HG03039 (cell line): ENCODE measurements around the gene FILIP1L.
"Not testable (repeated sequence)": the region's sequence is repeated elsewhere in the genome, so short reads cannot be mapped to it uniquely, and the experiment has no call there.

Experiments
- ATAC-seq: cut with Tn5 transposase; IDR thresholded peaks from one replicate; pipeline ENCODE4 v1.9.1; 2021; ENCODE audit warnings: mild to moderate bottlenecking, moderate library complexity; ENCODE audit not compliant: unreplicated experiment

Gene FILIP1L

DNA sequence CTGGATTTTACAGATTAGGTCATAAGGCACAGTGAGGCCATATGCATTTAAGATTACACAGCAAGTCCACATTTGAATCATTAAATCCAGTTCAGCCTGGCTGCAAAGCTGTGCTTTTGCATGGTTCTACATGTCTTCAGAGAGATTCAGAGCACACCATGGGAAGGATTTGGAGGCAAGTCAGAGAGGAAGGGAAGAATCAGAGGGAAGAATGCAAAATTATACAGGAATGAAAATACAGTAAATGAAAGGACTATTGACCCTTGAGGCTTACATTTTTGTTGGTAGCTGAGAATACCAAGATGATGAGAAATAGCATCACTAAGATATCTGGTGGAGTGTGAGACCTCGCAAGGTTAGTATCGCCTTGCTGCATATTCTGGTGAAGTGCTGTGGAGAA lies 13.9 kb downstream of the FILIP1L start:
- ATAC-seq: no peak

GRCh38 chr3:100099621-100100020 lies 14.7 kb downstream of the FILIP1L start:
- no peak for ATAC-seq

GRCh38 chr3:100098784-100099070 lies 15.6 kb downstream of the FILIP1L start:
- no peak for ATAC-seq

DNA sequence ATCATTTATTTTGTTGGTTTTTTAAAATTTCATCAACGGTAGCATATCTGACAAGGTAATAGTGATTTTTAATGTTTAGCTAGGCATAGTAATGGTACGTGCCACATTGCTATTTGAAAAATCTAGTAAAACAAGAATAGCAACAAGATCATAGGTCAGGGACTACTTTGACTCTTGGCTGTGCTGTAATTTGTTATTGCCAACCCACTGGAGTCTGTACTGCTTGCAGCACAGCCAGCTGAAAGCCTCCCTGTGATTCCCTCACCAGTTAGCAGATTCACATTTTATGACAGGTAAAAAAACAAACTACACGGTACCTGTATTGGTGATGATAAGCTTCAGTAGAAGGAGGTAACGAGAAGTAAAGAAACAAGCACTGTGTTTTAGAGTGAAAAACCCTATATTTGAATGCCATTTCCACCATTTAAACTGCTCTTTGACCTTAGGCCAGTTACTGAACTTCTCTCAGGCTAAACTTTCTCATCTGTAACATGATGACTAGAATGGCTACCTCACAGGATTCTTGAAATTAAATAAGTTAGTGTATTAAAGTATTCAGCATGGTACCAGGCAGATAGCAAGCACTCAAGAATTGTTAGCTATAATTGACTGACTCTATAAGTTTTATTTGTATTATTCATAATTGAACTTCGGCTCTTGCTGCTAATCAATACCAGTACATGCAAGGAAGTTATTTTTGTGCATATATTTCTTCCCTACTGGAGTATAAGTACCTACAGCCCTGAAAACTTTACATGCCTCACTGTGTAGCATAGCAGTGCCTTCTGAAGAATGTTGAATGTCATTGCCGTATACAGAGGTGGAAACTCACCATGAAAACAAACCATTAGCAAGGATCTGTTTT lies 16.1 kb downstream of the FILIP1L start:
- ATAC-seq: no peak

GRCh38 chr3:100096866-100097265 lies 17.4 kb downstream of the FILIP1L start:
- no peak for ATAC-seq

GRCh38 chr3:100096286-100096685 lies 18.0 kb downstream of the FILIP1L start:
- not testable (repeated sequence) for ATAC-seq

DNA sequence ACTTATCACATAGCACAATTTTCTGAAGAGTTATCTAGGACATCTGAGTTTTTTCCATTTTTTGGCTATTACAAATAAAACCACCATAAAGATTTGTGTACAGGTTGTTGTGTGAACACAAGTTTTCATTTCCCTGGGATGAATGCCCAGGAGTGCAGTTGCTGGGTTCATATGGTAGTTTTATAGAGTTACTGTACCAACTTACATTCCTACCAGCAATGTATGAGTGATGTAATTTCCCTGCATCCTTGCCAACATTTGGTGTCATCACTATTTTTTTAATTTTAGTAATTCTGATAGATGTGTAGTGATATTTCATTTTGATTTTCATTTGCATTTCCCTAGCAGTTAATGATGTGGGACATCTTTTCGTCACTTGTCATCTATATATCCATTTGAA lies 20.5 kb downstream of the FILIP1L start:
- no peak for ATAC-seq

GRCh38 chr3:100090669-100091005 lies 23.7 kb downstream of the FILIP1L start:
- ATAC-seq: no peak

DNA sequence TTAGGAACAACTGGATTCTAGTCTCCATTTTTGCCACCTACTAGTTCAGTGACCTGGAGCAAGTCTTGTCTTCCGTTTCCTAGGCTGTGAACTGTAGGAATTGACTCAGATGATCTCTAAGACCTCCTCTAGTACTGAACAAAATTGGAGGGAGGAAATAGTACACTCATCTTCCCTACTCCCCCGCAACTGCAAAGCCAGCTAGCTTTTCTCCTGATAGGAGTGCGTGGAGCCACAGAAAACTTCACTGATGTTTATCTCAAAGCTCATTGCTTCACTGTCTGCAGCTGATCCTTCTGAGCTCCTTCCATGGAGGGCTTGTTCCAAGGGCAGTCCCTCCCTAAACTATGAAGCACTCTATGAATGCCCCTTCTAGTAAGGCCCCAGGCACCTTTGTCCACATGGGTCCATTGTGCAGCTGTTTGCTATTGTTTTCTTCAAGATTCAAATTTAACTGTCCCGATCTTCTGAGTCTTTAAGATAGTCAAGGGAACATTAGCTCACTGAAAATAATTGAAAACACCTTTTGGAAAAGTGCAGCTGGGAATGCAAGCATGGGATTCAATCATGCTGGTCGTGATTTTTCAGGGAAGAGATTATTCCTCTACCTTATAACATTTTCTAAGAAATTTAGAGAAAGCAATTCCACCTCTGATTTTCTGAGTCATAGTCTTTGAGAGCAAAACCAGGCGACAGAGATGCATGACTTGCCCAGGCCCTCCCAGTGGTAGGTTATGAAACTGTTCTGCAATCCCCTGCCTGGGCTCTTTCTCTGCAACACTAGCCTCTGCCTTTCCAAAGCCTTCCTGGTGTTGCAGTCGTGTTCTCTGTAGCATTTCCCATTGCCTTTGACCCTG lies 24.3 kb downstream of the FILIP1L start:
- peak; percentile 66 for ATAC-seq

DNA sequence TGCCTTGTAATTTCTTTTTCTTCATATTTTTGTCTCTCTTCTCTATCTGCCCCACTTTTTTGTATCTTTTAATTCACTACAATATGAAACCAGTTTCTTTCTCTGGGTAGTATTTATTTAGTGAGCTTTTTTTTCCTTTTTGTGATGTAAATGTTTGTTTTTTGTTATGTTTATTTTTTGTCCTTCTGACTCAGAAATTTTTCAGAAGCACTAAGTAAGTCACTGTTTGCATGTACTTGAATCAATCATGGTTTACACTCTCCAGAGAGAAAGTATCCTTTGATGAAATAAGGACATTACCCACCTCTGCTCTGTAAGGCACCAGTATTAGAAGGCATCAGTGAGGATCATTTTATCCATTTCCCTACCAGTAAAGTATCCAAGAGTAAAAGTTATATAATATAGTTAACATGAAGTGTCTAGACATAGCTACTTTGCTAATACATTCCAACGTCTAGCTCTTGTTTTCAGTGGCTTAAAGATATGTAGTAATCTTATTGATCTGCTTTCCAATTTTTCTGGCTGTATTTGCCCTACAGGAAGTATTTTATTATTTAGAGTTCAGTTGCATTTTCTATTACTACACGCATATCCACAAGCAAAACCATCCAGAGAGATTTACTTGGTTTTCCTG lies 25.4 kb downstream of the FILIP1L start:
- no peak for ATAC-seq

DNA sequence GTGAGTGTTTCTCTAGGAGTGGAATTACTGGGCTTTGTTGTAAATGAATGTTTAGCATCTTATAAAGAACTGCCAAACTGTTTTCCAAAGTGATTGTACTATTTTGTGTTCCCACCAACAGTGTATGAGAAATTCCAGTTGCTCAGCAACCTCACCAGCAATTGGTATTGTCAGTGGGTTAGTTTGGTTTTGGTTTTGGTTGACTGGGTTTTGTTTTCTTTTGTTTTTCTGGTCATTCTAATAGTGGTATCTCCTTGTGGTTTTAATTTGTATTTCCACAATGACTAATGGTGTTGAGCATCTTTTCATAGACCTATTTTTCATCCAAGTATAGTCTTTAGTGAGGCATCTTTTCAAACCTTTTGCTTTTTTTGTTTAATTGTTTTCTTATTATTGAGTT lies 27.1 kb downstream of the FILIP1L start:
- peak; percentile 90 for ATAC-seq

DNA sequence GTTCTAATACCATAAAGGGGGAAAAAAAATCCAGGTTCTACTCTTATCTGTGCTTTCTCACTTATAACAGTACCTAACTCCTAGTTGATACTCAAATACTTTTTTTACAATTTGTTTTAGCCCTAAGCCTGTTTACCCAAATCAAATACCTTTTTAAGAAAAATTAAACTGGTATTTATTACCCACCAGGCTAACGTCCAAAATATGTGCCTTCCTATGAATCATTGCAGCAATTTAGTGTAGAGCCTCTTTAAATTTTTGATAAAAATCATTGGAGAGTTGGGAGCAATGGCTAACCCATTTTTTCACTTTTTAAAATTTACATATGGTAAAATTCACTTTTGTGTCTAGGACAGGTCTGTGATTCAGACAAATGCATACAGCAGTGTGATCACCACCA lies 27.9 kb downstream of the FILIP1L start:
- no peak for ATAC-seq

- no peak for ATAC-seq
These were observed 30.0 kb downstream of the FILIP1L start for GRCh38 chr3:100084100-100084806.

- no peak for ATAC-seq
These were observed 31.1 kb downstream of the FILIP1L start for GRCh38 chr3:100083209-100083608.

DNA sequence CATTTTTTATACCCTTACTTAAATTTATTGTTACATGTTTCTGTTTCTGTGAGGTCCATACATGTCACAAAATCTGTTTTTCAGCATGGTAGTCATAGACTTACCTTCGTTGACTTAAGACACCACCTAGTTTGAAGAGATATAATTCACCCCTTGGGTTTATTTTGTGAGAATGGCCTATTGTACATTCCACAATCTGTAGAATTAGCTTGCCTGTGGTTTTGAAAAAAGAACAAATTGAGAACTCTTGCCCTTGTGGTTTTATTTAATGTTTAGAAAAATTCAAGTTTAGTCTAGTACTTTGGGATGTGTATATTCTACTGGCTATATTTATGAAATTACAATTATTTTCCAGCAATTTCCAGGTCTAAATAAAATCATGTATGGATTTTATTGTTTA lies 31.6 kb downstream of the FILIP1L start:
- no peak for ATAC-seq

GRCh38 chr3:100081986-100082692 lies 32.2 kb downstream of the FILIP1L start:
- no peak for ATAC-seq

DNA sequence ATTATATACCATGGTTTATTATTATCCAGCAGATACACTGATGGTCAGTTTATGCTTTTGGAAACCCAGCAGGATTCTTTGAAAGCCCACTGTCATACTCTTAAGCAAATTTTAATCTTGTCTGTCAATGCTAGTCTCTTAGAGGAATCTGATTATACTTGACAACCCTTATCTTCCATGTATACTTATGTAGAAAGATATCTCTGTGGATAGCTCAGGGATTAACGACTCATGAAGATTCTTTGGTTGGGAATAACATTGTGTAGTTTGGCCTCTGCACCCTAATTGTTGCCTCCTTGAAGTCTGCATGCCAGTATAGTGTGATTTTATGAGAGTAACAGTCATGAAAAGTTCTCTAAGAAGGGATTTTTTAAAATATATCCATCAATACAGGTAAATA lies 33.0 kb downstream of the FILIP1L start:
- ATAC-seq: no peak

DNA sequence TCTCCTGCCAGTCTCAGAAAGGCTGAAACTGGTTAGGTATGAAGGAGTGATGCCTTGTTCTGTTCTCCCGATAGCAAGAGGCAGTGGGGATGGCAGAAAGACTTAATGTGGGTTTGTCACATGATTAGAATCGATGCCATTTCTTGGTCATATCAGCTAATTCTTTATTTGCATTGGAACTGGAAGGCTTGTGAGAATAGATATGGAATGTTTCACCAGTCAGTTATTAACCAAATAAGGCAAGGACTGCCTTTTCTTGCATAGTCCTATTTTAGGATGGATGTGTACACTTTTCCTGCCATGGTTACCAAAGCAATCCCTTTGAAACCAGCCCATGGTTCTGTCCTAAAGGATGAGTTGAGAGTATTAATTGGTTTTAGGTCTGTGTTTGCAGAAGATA lies 33.7 kb downstream of the FILIP1L start:
- no peak for ATAC-seq

DNA sequence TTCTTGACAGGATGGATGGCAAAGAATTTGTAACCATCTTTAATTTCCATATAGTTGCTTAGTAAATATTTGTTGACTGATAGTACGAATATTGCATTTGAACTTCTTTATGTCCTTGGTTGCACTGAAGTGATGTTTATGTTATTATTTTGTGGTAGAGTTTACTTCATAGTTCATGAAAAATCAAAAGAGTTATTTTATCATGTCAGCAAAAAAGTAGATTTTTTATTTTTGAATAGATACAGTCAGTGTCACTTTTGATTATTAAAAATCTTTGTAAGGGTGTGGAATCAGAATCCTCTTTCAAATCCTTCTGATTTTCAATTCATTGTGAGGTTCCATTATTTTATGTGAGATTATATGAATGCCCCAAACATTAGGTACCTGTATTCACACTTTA lies 35.0 kb downstream of the FILIP1L start:
- no peak for ATAC-seq

DNA sequence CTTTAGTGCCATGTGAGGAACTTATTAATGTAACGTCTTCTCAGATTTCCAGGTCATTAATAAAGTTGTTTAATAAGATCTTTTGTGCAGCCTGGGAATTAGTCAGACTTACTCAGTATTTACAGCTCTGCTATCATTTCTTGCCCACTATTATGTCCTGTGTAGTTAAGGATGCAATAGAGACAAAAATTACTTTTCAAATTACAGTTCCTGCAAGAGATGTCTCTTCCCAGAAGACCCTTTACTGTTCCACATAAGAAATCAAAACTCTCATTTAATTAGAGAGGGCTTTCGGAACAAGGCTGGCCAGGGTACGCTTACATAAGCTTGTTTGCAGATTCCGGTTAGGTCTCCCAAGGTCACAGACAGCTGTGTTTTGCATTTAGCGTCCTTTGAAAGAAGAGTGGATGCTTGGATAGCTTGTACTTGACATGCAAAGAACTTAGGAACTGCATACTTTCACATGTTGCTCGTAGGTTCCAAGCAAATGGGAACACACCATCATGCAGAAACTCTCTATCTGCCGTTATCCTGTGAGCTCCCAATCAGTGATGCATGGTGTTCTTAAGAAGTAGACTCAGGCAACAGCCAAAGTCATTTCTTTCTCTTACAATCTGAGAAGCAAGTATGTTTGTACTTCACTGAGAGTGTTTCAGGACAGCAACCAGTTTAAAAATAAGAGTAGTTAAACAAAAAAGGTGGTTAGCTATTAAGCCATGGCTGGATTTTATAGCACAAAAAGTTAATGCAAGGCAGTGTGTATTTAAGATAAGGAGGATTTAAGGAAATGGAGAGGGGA lies 37.4 kb downstream of the FILIP1L start:
- no peak for ATAC-seq
